Measurements from ENCODE around the gene BANK1. TPM values are rescaled to one million over a fixed set of nuclear protein-coding genes. Genes with fewer than 3 reads are reported as not detected.

The BANK1 gene, protein sequence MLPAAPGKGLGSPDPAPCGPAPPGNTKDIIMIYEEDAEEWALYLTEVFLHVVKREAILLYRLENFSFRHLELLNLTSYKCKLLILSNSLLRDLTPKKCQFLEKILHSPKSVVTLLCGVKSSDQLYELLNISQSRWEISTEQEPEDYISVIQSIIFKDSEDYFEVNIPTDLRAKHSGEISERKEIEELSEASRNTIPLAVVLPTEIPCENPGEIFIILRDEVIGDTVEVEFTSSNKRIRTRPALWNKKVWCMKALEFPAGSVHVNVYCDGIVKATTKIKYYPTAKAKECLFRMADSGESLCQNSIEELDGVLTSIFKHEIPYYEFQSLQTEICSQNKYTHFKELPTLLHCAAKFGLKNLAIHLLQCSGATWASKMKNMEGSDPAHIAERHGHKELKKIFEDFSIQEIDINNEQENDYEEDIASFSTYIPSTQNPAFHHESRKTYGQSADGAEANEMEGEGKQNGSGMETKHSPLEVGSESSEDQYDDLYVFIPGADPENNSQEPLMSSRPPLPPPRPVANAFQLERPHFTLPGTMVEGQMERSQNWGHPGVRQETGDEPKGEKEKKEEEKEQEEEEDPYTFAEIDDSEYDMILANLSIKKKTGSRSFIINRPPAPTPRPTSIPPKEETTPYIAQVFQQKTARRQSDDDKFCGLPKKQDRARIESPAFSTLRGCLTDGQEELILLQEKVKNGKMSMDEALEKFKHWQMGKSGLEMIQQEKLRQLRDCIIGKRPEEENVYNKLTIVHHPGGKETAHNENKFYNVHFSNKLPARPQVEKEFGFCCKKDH
- total RNA-seq (2022; extraction: Qiagen RNA extraction; ENCODE audit: low read depth) = 0.94 to 1.3 TPM (median 1.1 TPM) in 5 replicates

GRCh38 chr4:101790521-101791181, at the start of gene BANK1:
Gene BANK1, plus strand, starts transcription at chr4:101790730. Its CDS starts 151 bp downstream, at chr4:101790881.

All from A549 treated with GW870086 at 1 μM for 4 hours (cell line).